Gastrocnemius medialis (tissue), 4 donors: Measurements from ENCODE around the gene EPS8L2.

ENCODE experiments used
- POLR2A ChIP-seq, 2 donors: fragments of 450-650 bp; IDR thresholded peaks; one replicate each; pipeline ENCODE4 v1.6.1; 2017; ENCODE audit warnings: antibody characterized with exemption in 2 of 2, mild to moderate bottlenecking in 2 of 2, moderate library complexity in 2 of 2
- TF ChIP-seq, protein P1 (sequence below), 5 experiments: fragments of 450-650 bp in 3 of 5; fragments of 200-600 bp in 2 of 5; sonication (generic) in 2 of 5; IDR thresholded peaks in 4 of 5; conservative IDR thresholded peaks in 1 of 5; 1 replicate in 4 of 5; 2 replicates in 1 of 5; pipeline ENCODE4 v1.5.1; 2016 to 2019; ENCODE audit warnings: antibody characterized with exemption in 5 of 5, mild to moderate bottlenecking in 3 of 5, moderate library complexity in 3 of 5

GRCh38 chr11:656866-657265, 49.2 kb upstream of the EPS8L2 start:
- TF ChIP-seq, protein P1, sequence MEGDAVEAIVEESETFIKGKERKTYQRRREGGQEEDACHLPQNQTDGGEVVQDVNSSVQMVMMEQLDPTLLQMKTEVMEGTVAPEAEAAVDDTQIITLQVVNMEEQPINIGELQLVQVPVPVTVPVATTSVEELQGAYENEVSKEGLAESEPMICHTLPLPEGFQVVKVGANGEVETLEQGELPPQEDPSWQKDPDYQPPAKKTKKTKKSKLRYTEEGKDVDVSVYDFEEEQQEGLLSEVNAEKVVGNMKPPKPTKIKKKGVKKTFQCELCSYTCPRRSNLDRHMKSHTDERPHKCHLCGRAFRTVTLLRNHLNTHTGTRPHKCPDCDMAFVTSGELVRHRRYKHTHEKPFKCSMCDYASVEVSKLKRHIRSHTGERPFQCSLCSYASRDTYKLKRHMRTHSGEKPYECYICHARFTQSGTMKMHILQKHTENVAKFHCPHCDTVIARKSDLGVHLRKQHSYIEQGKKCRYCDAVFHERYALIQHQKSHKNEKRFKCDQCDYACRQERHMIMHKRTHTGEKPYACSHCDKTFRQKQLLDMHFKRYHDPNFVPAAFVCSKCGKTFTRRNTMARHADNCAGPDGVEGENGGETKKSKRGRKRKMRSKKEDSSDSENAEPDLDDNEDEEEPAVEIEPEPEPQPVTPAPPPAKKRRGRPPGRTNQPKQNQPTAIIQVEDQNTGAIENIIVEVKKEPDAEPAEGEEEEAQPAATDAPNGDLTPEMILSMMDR (IDR thresholded peaks at IDR 0.05 in 4 of 5, conservative IDR thresholded peaks at IDR 0.05 in 1 of 5), result no peak
- TF ChIP-seq POLR2A (IDR thresholded peaks at IDR 0.05), result no peak
